Measurements from ENCODE around the gene TLR2. TPM values are rescaled to one million over a fixed set of nuclear protein-coding genes. Genes with fewer than 3 reads are reported as not detected.

The TLR2 gene
- total RNA-seq, 1 experiment from 2014 or later, result 0.90 TPM

- WGBS (ENCODE audit: extremely low coverage, insufficient read length, low lambda C conversion rate), result no CpG with 5 or more reads among the region's 6 CpGs
- H3K4me1 ChIP-seq (ENCODE audit: insufficient read depth, low read length), result no peaks in the 10 kb centered on the region
- no peak overlapping the region for H3K56ac ChIP-seq (ENCODE audit: insufficient read length, low read depth, low read length)
- DNase-seq, result no peak
- Mint-ChIP-seq H3K27me3 (ENCODE audit: low read depth) (peaks cover 8% of the 10 kb centered on the region), H3K36me3 (ENCODE audit: insufficient read depth in 1 of 3, low read depth in 3 of 3) (peaks cover 9 to 12% (median 10%) of the 10 kb centered on the region in 3 experiments), H3K4me3 (no peak overlapping the region), H3K27ac (no peak overlapping the region), H3K9me3 (peaks cover 21 to 23% of the 10 kb centered on the region in 2 experiments), H3K4me1 (no peaks in the 10 kb centered on the region)
- H4K5ac ChIP-seq (ENCODE audit: insufficient read length, low read depth, low read length), result no peak overlapping the region
- H4K8ac ChIP-seq (replicated peaks; ENCODE audit: insufficient read length, low read depth, low read length), result no peak overlapping the region
- H3K9me3 ChIP-seq (ENCODE audit: control insufficient read depth, low read depth, low read length), result no peaks in the 10 kb centered on the region
- H2BK120ac ChIP-seq (ENCODE audit: low read depth, low read length, poor library complexity, severe bottlenecking), result no peak overlapping the region
- no peaks in the 10 kb centered on the region for H3K79me1 ChIP-seq (ENCODE audit: insufficient read depth, low read depth, low read length, poor library complexity, severe bottlenecking)
- H2BK15ac ChIP-seq (ENCODE audit: low read depth, low read length), result no peak overlapping the region
- no peaks in the 10 kb centered on the region for H4K20me1 ChIP-seq (ENCODE audit: control insufficient read depth, insufficient read depth, insufficient read length)
- no peak overlapping the region for H3T11ph ChIP-seq (ENCODE audit: low read length)
- no peak overlapping the region for H2BK12ac ChIP-seq (ENCODE audit: insufficient read length, low read depth, low read length)
- H3K23me2 ChIP-seq (ENCODE audit: insufficient read length, low read depth, low read length, poor library complexity, severe bottlenecking), result no peaks in the 10 kb centered on the region
- no peak overlapping the region for H3K4ac ChIP-seq (ENCODE audit: low read depth, low read length)
- no peaks in the 10 kb centered on the region for H3K27me3 ChIP-seq (ENCODE audit: insufficient read depth, low read length)
- H3K18ac ChIP-seq (ENCODE audit: insufficient read length, low read depth, low read length), result no peak overlapping the region
- H3K23ac ChIP-seq (ENCODE audit: insufficient read length, low read depth, low read length), result no peak overlapping the region
- no peak overlapping the region for H4K91ac ChIP-seq (ENCODE audit: insufficient read length, low read depth, low read length)
- no peak overlapping the region for H3K4me2 ChIP-seq (ENCODE audit: insufficient read depth, insufficient read length, low read length)
- H3K79me2 ChIP-seq (ENCODE audit: insufficient read depth, low read length), result no peaks in the 10 kb centered on the region
- H2BK5ac ChIP-seq (ENCODE audit: insufficient read length, low read length), result no peak overlapping the region
- H2AFZ ChIP-seq (ENCODE audit: low read length), result no peak overlapping the region
- no peak overlapping the region for H3K9ac ChIP-seq (ENCODE audit: extremely low read depth, insufficient read length, low read length)
- no peak overlapping the region for H3K27ac ChIP-seq (ENCODE audit: insufficient read length, low read depth, low read length)
- TF ChIP-seq CTCF (conservative IDR thresholded peaks at IDR 0.05), result no peak
- no peak overlapping the region for H2BK20ac ChIP-seq (ENCODE audit: low read depth, low read length, poor library complexity, severe bottlenecking)
- H2AK5ac ChIP-seq (ENCODE audit: insufficient read length, low read length), result no peak overlapping the region
- no peak overlapping the region for H3K14ac ChIP-seq (ENCODE audit: insufficient read depth, low read length)
Measured at GRCh38 chr4:153661215-153661822, 22.8 kb upstream of the TLR2 start.
